GM12875 (cell line): ENCODE measurements around the gene ARMH3.

Experiments
- H3K4me3 ChIP-seq: one replicate; pipeline ENCODE4 v1.5.1; 2011; ENCODE audit warnings: low read depth, low read length, control low read depth
- TF ChIP-seq, protein P1 (sequence below): IDR thresholded peaks from 2 replicates; pipeline ENCODE4 v1.5.1; 2011; ENCODE audit warnings: low read depth, mild to moderate bottlenecking, control low read depth, inconsistent platforms, low read length, moderate library complexity, borderline replicate concordance; ENCODE audit not compliant: insufficient read depth

The ARMH3 gene

DNA sequence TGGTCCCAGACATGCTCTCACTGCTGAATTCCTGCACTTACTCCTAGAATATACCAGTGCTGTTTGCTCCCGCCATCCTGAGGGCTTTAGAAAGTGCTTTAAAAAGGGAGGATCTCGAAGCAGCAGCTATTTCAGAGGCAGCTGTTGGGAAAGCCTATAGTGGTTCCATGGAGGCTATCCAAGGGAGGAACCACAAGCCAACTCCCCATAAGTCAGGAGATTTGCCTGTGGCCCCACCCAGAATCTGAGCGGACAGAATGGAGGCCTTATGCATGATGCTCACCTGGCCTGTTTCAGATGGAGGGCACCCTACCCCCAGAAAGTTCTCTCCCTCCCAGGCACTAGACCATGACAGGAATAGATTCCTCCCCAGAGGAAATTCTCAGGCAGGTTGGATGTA, 210.1 kb downstream of the ARMH3 start:
- TF ChIP-seq, protein P1, sequence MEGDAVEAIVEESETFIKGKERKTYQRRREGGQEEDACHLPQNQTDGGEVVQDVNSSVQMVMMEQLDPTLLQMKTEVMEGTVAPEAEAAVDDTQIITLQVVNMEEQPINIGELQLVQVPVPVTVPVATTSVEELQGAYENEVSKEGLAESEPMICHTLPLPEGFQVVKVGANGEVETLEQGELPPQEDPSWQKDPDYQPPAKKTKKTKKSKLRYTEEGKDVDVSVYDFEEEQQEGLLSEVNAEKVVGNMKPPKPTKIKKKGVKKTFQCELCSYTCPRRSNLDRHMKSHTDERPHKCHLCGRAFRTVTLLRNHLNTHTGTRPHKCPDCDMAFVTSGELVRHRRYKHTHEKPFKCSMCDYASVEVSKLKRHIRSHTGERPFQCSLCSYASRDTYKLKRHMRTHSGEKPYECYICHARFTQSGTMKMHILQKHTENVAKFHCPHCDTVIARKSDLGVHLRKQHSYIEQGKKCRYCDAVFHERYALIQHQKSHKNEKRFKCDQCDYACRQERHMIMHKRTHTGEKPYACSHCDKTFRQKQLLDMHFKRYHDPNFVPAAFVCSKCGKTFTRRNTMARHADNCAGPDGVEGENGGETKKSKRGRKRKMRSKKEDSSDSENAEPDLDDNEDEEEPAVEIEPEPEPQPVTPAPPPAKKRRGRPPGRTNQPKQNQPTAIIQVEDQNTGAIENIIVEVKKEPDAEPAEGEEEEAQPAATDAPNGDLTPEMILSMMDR: no peak
- no peak overlapping the region for H3K4me3 ChIP-seq

DNA sequence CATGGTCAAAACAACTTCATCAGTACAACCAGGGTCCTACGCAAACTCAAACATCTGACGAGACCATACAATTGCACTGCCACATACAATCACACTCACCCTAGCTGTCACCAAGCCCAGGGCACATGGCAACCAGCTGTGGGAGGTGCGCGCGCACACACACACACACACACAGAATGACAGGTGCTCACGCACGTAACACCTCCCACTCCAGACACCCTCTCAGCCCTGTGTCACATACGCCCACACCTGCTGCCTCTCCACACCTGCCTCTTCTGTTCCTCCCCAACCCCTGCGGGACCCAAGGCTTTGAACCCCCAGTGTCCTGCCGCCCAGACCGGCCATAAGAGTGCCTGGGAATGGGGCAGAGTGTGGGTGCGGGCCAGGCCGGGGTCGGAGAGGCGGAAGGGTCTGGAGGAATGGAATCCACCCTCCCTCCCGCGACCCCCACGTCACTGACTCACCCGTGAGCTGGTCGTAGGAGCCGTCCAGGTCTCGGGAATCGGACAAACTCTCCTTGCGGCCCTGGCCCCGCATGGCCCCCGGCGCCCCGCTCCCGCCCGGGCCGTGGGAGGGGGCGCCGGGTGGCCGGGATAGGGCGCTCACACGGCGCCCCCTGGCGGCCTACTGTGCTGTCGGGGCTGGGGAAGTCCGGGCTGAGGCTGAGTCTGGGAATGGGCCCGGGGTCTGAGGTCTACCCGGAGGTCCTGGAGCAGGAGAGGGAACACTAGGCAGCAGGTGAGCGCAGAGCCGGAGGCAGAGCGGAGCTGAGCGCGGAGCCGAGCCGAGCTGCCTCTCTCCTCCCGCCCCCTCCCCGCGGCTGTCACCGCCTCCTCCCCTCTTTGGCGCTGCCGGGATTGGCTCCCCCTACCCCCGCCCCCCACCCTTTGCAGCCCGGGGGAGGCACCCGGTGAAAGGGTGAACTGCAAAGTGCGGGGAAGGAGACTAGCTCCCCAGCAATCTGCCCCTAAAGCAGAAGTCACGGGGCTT, 212.6 kb downstream of the ARMH3 start, which contains the start of gene KCNIP2:
KCNIP2 (minus strand) TSS at position 769 of the 990 bp plus-strand sequence; CDS start at position 537, 232 bp downstream.
- TF ChIP-seq, protein P1: peak; percentile 79
- H3K4me3 ChIP-seq: peak within 1 kb of the TSS; percentile 53

DNA sequence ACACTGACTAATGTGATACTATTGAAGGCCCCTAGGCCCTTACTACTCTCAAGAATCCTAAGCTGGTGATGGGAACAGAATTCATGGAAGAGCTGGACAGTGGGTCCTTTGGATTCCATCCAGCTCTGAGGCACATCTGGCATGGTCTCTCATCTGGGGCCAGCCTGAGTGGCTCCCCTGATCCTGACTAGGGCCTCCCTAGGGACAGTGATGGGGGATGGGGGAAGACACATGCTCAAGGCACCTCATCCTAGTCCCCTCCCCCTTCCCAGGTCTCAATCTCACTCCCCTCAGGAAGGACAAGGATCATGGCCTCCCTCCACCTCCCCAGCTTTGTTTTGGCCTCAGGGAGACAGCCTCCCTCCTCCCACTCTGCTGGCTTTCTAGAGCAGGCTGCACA, 214.1 kb downstream of the ARMH3 start:
- TF ChIP-seq, protein P1: no peak
- H3K4me3 ChIP-seq: no peak overlapping the region

DNA sequence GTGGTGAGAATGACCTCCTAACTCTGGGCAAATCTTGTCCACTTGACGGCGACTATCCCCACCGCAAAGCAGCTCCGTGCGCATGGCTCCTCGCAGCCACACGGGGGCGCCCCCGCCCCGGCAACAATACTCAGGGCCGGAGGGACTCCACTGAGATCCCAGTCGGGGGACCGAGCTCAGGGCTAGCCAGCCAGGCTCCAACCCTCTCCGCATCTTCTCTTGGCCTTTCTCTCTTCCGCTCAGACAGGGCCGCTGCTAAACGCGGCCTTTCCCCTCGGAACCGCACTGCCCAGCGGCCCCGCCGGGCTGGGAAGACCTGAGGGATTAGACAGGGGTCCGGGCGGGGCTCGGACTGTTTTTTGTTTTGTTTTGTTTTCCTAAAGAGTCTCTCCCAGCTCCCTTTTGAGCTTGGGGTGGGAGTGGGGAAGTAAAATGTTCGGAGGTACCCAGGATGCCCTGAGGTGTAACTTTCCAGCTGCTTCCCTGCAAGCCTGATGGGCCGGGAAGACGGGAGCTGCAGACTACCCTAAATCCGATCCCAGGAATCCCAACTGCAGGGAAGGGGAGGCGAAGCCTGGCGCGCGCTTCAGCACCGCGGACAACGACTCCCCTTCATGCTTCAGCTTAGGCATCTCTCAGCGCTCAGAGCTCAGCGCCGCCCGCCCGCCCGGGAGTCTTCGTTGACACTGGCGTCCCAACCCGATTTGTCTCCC, 215.1 kb downstream of the ARMH3 start:
- H3K4me3 ChIP-seq: peak overlapping the region; percentile 55
- TF ChIP-seq, protein P1: peak; percentile 97

DNA sequence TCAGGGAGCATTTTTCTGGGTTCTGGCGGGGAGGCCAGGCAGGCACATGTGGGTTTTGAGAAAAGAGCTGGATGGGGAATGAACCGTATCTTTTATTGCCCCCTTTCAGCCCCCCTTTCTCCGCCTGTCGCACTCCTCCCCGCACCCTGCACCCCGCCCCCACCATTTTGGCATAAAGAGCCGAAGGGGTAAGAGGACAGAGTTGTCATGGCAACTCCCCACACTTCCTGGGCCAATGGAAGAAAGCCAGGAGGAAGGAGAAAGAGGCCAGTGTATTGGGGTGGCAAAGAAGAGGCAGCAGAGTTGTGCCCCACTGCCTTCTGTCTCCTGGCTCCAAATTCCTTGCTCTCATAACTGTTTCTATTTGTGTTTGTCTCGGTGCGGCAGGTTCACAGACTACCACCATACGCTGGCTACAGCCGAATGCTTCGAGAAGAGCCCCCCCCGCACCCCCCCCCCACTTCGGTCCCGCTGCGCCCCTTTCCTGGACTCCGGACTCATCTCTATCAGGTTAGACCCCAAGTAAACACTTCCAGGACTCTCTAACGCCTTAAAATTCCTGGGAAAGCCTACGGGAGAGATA, 215.8 kb downstream of the ARMH3 start:
- H3K4me3 ChIP-seq: peak overlapping the region; percentile 53
- TF ChIP-seq, protein P1: no peak

DNA sequence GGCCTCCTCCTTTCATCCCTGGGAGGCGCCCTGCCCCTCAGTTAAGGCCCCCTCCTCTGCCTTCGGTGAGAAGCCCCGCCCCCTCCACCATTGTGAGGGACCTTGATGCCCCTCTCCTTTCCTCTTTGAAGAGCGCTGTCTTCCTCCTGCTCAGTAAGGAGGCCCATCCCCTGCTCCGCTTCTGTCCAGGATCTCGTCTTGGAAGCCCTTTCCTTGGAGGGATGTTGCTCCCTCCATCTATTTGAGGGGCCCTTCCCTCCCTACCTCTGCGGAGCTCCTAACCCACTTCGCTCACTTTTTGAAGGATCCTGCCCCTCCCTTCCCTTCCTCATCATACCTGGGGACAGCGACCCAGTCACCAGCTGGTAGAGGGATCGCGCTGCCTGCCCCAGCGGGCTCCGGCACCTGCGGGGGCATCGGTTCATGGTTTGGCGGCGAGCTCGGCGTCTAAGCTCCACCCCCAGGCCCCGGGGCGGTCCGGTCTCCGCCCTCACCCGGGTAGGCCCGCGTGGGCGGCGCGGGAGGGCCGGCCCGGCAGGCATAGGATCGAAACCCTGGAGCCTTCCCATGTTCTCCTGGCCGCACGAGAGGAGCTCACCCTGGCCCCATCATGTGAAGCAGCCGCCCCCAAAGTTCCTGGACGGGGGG, 216.4 kb downstream of the ARMH3 start:
- TF ChIP-seq, protein P1: no peak
- peak overlapping the region; percentile 53 for H3K4me3 ChIP-seq
